GM21576 (cell line): ENCODE results near the gene FRMPD2.
A peak's percentile ranks its signal among the peaks of the same experiment; 100 is the strongest.
"Not testable (repeated sequence)": the region's sequence is repeated elsewhere in the genome, so short reads cannot be mapped to it uniquely, and the experiment has no call there.

Source experiments
- ATAC-seq: cut with Tn5 transposase; IDR thresholded peaks from one replicate; pipeline ENCODE4 v1.9.1; 2021; ENCODE audit warnings: mild to moderate bottlenecking, moderate library complexity; ENCODE audit not compliant: unreplicated experiment

The FRMPD2 gene

GRCh38 chr10:48235501-48235900 lies 39.0 kb downstream of the FRMPD2 start:
- ATAC-seq: no peak

GRCh38 chr10:48234787-48235186 lies 39.7 kb downstream of the FRMPD2 start:
- no peak for ATAC-seq

- ATAC-seq: no peak
Measured at GRCh38 chr10:48234295-48234694, 40.2 kb downstream of the FRMPD2 start.

- ATAC-seq: no peak
Measured at GRCh38 chr10:48233559-48234005, 40.9 kb downstream of the FRMPD2 start.

GRCh38 chr10:48232717-48233447 lies 41.6 kb downstream of the FRMPD2 start:
- no peak for ATAC-seq

GRCh38 chr10:48231699-48232315 lies 42.7 kb downstream of the FRMPD2 start:
- ATAC-seq: peak; percentile 71

GRCh38 chr10:48231178-48231577 lies 43.3 kb downstream of the FRMPD2 start:
- peak; percentile 51 for ATAC-seq

GRCh38 chr10:48227213-48227612 lies 47.3 kb downstream of the FRMPD2 start:
- ATAC-seq: no peak

GRCh38 chr10:48224979-48225560 lies 49.4 kb downstream of the FRMPD2 start:
- no peak for ATAC-seq

GRCh38 chr10:48224296-48224695 lies 50.2 kb downstream of the FRMPD2 start:
- ATAC-seq: no peak

GRCh38 chr10:48221814-48222213 lies 52.7 kb downstream of the FRMPD2 start:
- no peak for ATAC-seq

- ATAC-seq: not testable (repeated sequence)
Measured at GRCh38 chr10:48221031-48221430, 53.5 kb downstream of the FRMPD2 start.

GRCh38 chr10:48219194-48219593 lies 55.3 kb downstream of the FRMPD2 start:
- ATAC-seq: no peak

GRCh38 chr10:48216744-48217143 lies 57.8 kb downstream of the FRMPD2 start:
- no peak for ATAC-seq

- ATAC-seq: no peak
Measured at GRCh38 chr10:48216204-48216505, 58.3 kb downstream of the FRMPD2 start.

- peak; percentile 50 for ATAC-seq
Measured at GRCh38 chr10:48215486-48216203, 58.9 kb downstream of the FRMPD2 start.

- ATAC-seq: no peak
Measured at GRCh38 chr10:48214716-48215485, 59.6 kb downstream of the FRMPD2 start.

GRCh38 chr10:48213047-48213446 lies 61.4 kb downstream of the FRMPD2 start:
- ATAC-seq: no peak

- no peak for ATAC-seq
Measured at GRCh38 chr10:48211777-48212176, 62.7 kb downstream of the FRMPD2 start.

- no peak for ATAC-seq
Measured at GRCh38 chr10:48210966-48211365, 63.5 kb downstream of the FRMPD2 start.

- no peak for ATAC-seq
Measured at GRCh38 chr10:48210391-48210790, 64.1 kb downstream of the FRMPD2 start.
